ENCODE data around the gene GABRA4.

- TF ChIP-seq POLR2A (IDR thresholded peaks at IDR 0.05; ENCODE audit: low read depth, low read length) (no peak), POLR2AphosphoS5 (IDR thresholded peaks at IDR 0.05; ENCODE audit: low read depth, low read length) (no peak), TAF1 (IDR thresholded peaks at IDR 0.05; ENCODE audit: borderline replicate concordance, low read depth, low read length) (no peak)
These were observed 25.8 kb downstream of the GABRA4 start for GRCh38 chr4:46967631-46968030.
